H54 (cell line): Measurements from ENCODE around the gene CARD10.
"Not testable (repeated sequence)": the region's sequence is repeated elsewhere in the genome, so short reads cannot be mapped to it uniquely, and the experiment has no call there.

Source experiments
- DNase-seq: peaks from one replicate; pipeline ENCODE4 v3.0.0; 2011; ENCODE audit warnings: low spot score, mixed read lengths; ENCODE audit not compliant: insufficient read length
- FAIRE-seq: peaks from 3 replicates; lab custom pipeline; 2011; peaks lifted over from hg19 to GRCh38; lab: Jason Lieb, UNC
- POLR2A ChIP-seq: IDR thresholded peaks from 2 replicates; pipeline ENCODE4 v1.6.1; 2011; ENCODE audit warnings: low read depth, mild to moderate bottlenecking, low read length

Gene CARD10

DNA sequence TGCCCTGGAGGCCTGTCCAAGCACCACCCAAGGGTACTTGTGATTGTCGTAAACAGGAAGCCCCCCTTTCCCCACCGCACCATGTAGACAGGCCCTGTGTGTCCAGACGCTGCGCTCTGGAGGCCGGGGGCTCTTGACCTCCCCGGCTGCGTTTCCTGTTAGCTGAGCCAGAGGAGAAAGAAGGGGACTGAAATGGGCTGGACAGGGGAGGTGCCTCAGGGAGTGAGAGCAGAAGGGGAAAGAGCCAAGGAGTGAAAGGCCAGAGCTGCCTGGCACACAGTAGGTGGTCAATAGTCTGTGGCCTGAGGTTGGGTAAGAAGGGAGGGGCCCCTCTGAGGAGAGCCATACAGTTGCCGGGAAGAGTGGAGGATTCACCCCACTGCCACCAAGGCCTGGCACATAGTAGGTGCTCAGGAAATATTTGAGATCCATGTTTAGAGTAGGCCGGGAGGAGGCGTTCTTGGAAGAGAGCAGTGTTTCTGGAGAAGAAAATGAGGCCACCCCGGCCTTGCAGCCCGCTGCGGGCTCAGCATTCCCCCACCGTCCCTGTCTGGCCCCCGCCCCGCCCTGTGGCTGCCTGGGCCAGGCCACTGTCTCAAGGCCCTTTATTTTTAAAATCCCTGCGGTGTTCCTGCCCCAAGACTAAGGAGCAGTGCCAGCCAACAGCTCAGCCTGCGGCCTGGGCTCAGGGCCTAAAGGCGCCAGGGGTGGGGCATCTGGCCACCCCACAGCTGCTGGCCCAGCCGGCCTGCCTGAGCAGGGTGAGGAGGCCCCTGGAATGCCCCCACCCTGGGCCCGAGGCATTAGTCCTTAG, 27.4 kb upstream of the CARD10 start:
- no peak for TF ChIP-seq POLR2A
- FAIRE-seq = no peak
- DNase-seq = peak; percentile 49

DNA sequence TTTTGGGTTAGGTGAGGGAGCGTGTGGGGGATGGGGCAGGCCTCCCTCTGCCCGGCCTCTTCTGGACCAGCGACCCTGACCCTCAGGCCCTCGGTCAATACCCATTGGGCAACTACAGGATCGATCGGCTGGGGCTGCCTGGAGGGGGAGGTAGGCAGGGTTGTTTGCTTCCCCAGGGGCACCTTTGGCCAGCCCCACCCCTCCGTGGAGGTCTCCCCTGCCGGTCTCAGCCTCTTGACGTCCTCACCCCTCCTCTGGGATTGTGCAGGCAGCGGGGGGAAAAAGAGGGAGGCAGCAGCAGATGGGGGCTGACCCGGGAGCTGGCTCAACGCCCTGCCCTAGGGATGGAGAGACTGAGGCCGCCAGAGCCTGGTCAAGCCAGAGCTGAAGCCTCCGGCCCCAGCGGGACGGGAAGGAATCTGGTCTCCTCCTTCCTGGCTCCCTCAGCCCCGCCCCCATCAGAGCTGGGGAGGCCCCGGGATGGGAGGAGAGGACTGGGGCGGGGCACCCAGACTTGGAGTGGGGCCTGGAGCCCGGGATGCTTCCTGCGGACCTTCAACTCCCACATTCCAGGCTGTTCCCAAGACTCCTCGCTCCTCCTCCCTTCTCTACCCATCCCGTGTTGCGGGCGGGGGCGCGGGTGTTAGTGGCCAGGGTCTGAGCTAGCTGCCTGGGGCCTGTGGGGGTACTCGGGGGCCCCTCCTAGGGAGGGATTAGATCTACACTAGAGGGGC, 26.7 kb upstream of the CARD10 start:
- no peak for FAIRE-seq

DNA sequence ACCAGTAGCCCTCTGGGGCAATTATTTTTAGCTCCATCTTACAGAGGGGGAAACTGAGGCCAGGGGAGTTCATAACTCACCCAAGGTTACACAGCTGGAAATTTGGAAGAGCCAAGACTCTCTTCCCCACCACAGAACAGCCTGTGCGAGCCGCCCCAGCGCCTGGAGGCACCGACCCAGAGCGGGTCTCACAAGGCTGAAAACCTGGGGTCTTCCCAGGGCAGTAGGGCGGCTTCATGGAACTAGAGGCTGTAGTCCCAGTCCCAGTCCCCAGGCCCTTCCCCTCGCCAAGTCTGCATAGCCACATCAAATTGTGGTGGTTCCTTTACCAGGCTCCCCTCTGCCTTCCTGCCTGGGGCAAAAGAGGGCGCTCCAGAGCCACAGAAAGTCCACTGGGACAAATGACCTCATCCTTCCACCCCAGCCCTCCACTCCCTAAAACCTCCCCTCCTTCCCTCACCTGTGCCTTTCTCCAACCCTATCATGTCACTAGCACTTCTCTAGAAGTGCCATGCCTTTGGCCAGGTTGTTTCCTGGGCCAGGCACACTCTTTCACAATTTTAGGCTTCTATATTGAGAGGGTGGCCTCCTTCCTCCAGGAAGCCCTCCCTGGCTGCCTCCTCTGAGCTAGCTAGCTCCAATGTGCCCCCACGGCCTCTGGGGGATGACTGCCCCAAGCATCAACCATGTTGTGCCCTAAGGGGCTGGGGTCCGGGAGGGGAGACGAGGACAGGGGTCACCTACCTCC, 25.9 kb upstream of the CARD10 start:
- DNase-seq = peak; percentile 36
- FAIRE-seq = no peak
- TF ChIP-seq POLR2A = no peak

More for the DNA sequence above, 26.7 kb upstream of the CARD10 start:
- peak; percentile 69 for TF ChIP-seq POLR2A
- peak; percentile 69 for DNase-seq

DNA sequence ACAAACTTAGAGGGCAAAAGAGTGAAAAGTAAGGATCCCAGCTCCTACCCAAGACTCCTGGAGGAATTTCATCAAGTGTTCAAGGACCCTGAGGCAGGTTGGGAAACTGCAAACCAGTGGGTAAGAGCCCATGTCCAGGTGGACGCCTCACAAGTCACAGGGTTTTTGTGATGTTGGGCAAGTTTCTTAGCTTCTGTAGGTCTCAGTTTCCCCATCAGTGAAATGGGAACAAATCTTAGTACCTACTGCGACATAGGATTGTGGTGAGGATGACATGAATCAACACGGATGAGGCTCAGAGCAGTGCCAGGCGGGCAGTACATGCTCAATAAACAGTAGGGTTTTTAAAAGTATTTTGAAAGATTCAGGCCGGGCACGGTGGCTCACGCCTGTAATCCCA, 23.7 kb upstream of the CARD10 start:
- TF ChIP-seq POLR2A = no peak
- DNase-seq = no peak
- no peak for FAIRE-seq

DNA sequence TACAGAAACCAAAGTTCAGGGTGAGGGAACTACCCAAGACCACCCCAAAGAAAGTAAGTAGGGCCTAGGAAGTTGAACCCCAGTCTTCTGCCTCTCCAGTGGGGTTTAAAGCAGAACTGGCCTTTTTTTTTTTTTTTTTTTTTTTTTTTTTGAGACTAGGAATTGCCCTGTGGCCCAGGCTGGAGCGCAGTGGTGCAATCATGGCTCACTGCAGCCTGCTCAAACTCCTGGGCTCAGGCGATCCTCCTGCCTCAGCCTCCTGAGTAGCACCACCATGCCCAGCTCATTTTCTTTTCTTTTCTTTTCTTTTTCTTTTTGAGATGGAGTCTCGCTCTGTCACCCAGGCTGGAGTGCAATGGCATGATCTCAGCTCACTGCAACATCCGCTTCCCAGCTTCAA, 23.2 kb upstream of the CARD10 start:
- DNase-seq, FAIRE-seq: not testable (repeated sequence)

DNA sequence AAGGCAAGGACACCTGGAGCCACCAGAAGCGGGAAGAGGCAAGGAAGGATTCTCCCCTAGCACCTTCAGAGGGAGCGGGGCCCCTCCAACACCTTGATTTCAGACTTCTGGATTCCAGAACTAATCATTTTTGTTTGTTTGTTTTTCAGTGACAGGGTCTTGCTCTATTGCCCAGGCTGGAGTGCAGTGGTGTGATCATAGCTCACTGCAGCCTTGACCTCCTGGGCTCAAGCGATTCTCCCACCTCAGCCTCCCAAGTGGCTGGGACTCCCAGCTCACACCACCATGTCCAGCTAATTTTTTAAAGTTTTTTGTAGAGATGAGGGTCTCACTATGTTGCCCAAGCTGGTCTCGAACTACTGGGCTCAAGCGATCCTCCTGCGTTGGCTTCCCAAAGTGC, 20.6 kb upstream of the CARD10 start:
- not testable (repeated sequence) for FAIRE-seq, DNase-seq

DNA sequence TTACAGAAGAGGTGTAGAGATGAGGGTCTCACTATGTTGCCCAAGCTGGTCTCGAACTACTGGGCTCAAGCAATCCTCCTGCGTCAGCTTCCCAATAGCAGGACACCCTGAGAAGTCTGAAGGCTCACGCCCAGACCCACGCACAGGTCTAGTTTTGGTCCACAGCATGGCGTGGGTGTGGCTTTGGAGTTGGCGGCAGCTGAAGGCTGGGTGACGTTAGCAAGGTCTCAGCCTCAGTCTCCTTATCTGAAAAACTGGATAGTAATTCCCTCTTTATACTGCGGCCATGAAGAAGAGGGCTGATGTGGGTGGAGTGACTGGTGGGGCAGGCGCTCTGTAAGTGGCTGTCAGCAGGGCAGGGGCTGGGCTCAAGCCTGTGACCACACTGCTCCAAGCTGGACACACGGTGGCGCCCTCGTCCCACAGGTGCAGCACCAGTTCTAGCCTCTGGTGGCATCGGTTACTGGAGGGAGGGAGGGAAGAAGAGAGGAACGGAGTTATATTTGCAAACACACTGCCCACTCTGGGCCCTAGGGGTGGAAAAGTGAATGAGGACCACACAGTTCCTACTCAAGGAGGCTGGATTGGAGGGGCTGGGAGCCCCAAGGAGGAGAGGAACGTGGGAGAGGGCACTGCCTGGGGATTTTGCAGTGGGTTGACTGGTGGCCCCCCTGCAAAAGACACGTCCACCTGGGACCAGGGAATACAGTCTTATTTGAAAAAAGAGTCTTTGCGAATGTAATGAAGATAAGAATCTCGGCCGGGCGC, 19.6 kb upstream of the CARD10 start:
- FAIRE-seq (peak; percentile 36), DNase-seq (peak; percentile 70)
- TF ChIP-seq POLR2A = no peak

DNA sequence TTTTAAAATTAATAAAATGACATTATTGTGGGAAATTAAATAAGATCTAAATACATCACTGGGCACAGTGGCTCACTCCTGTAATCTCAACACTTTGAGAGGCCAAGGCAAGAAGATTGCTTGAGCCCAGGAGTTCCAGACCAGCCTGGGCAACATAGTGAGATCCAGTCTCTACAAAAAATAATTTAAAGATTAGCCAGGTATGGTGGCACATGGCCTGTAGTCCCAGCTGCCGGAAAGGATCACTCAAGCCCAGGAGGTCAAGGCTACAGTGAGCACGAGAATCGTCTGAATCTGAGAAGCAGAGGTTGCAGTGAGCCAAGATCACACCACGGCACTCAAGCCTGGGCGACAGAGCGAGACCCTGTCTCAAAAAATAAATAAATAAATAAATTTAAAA, 15.9 kb upstream of the CARD10 start:
- no peak for FAIRE-seq

DNA sequence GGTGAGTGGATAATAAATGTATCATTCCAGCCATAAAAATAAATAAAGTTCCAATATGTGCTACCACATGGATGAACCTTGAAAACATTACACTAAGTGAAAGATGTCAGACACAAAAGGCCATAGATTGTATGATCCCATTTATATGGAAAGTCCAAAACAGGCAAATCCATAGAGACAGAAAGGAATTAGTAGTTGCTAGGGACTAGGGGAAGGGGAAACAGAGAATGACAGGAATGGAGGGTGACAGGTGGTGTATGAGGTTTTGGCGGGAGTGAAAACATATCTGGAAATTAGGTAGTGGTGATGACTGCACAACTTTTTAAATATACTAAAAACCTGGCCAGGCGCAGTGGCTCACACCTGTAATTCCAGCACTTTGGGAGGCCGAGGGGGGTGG, 15.2 kb upstream of the CARD10 start:
- DNase-seq = no peak
- no peak for FAIRE-seq
- TF ChIP-seq POLR2A = no peak

More for the DNA sequence above, 15.9 kb upstream of the CARD10 start:
- TF ChIP-seq POLR2A = no peak
- DNase-seq = no peak

DNA sequence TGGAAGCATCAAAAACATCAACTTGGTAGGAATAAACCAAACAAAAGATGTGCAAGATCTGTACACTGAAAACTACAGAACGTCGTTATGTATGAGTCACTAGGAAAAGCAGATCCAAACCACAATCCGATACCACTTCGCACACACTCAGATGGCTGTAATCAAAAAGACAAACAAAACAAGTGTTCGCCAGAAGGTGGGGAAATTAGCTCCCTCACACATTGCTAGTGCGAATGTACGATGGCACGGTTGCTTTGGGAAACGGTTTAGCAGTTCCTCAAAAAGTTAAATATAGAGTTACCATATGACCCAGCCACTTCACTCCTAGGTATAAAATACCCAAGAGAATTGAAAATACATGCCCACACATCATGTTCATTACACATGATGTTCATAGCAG, 14.8 kb upstream of the CARD10 start:
- FAIRE-seq (peak; percentile 89), DNase-seq (no peak)
- TF ChIP-seq POLR2A = no peak

DNA sequence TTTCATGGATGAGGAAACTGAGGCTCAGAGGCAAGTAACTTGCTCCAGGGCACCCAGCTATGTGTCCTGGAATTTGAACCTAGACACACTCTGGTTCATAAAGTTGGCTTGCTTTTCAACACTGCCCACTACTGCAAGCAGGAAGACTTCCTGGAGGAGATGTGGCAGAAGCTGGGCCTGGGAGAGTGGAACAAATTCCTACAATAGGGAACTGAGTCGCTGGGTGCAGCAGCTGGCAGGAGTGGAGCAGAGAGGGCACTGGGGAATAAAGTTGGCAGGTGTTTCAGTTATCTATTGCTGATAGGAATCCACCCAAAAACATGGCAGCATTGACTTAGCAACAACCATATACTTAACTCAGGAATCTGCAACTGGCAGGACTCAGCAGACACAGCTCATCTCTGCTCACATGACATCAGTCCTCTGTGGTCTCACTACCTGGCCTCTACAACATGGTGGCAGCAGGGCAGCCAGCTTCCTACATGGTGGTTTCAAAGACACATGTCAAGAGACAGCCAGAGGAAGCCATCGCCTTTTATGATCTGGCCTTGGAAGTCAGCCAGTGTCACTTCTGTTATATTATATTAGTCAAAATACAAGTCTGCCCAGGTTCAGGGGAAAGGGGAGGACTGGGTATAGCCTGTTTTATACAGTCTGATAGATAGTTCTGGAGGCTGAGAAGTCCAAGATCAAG, 10.6 kb upstream of the CARD10 start:
- no peak for FAIRE-seq
- no peak for DNase-seq
- TF ChIP-seq POLR2A = no peak

DNA sequence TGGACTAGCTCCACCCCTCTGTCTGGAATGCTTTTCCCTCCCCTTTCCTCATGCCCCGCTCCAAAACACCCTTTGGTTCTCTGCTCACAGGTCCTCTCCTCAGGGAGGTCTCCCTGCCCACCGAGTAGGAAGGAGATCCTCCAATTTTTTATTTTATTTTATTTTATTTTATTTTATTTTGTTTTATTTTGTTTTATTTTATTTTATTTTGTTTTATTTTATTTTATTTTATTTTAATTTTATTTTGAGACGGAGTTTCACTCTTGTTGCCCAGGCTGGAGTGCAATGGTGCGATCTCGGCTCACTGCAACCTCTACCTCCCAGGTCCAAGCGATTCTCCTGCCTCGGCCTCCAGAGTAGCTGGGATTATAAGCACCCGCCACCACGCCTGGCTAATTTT, 8.7 kb upstream of the CARD10 start:
- FAIRE-seq, DNase-seq: not testable (repeated sequence)

DNA sequence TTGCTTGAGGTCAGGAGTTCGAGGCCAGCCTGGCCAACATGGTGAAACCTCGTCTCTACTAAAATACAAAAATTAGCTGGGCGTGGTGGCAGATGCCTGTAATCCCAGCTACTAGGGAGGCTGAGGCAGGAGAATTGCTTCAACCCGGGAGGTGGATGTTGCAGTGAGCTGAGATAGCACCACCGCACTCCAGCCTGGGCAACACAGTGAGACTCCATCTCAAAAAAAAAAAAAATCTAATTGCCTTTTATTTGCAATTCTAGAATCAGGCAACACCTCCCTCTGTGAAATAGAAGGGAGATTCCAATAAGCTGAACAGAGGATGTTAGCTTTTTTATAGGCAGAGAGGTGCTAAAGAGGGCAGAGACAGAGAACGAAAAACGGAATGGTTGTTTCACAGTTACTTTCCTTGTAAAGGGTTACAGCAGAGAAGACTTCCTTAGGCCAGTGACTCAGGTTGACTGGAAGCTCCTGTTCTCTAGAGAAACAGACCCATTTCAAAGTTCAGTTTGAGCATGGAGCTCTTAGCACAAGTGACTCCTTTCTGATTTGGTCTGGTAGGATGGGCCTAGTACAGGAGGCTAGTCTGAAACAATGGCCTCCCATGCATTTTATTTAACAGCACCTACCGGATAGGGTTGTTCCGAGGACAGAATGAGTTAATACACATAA, 8.0 kb upstream of the CARD10 start:
- DNase-seq, FAIRE-seq: not testable (repeated sequence)
